ENCODE data around the gene MRAP2. TPM values are rescaled to one million over a fixed set of nuclear protein-coding genes. Genes with fewer than 3 reads are reported as not detected.

Gene MRAP2
- total and polyA plus RNA-seq, 2 experiments from 2014 or later = 1.1 to 1.3 TPM

DNA sequence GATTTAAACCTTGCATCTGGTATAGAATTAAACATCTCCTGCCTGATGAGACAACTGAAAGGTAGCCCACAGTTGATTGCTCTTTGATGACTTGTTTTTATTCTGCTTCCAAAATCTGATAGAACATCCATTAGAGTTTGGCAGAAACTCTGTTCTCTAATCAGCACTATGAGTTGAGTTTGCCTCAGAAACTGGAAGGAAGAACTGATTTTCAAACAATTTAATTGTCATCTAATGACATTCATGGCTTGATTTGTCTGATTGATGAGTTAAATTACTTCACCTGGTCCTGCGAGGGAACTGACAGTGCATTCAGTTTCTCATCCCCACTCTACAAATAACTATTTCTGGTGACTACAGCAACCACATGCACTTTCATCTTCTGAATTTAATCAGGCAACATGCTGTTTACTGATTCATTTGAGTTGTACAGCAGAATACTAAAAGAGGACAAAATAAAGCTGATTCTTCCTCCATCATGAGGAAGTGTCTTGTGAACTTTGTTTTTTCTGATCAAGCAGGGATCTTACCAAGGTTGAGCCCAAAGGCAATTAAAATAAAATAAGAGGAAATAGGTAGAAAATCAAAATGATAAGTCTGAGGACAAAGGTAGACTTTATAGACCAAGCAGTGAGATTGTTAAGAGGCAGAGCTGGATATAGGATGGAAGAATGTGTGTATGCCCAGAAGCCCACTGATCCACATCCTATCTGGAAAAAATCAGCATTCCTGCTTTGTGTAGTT lies 15.7 kb upstream of the MRAP2 start:
- Histone ChIP-seq H3K79me2 (ENCODE audit: insufficient read depth) (no peaks in the 10 kb centered on the region), H3K36me3 (ENCODE audit: low read depth) (no peaks in the 10 kb centered on the region), H2AFZ (no peak overlapping the region), H3K27me3 (replicated peaks; ENCODE audit: insufficient read depth) (0 out of 2 replicates have a peak, but pooled peaks cover 11% of the 10 kb centered on the region), H3K9me3 (ENCODE audit: low read depth) (no peaks in the 10 kb centered on the region), H3K4me2 (ENCODE audit: unreplicated experiment) (no peak overlapping the region), H3K9me2 (ENCODE audit: insufficient read depth) (no peaks in the 10 kb centered on the region), H3K4me3 (no peak overlapping the region), H4K20me1 (ENCODE audit: insufficient read depth) (no peaks in the 10 kb centered on the region), H3K4me1 (ENCODE audit: insufficient read depth) (no peaks in the 10 kb centered on the region), H3F3A (ENCODE audit: insufficient read depth) (no peaks in the 10 kb centered on the region), H3K27ac (no peak overlapping the region), H3K9ac (no peak overlapping the region)
- WGBS, 2 experiments (ENCODE audit: low coverage in 1 of 2, low lambda C conversion rate in 2 of 2, missing lambda C conversion rate in 2 of 2) = 27 to 42% methylated on average over 1 of the region's 1 CpG
- in situ Hi-C loops (cut with MboI) = no loop called here
- DNase-seq = no peak
- TF ChIP-seq EZH2 (IDR thresholded peaks at IDR 0.05; ENCODE audit: insufficient read depth, poor library complexity, severe bottlenecking) (no peak), EZH2phosphoT487 (IDR thresholded peaks at IDR 0.05; ENCODE audit: insufficient read depth, low read depth) (no peak)

DNA sequence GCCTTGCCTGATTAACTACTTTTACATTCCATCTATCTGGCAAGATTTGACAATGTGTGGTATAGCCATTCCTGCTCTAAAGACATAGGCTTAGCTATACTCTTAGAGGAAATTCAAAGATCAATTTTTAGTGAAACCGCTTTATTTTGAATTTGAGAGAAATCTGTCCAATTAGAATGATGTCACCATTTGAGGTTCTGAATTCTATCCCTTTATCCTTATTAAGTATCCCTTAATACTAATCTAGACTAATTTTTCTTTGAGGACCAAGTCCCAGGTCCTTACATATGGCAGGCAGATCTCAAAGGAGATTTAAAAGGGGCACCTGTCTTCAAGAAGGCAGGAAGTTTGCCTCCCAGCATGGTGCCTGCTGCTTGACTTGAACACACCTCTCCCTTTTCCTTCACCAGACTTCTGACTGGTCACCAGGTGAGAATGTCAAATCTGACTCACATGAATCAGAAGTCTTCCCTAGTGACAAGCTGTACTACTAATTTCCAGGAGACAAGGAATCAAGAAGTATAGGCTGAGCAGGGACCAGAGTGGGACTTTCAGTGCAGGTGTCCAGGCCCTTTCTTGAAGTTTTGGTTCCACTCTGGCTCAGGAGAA lies 15.0 kb upstream of the MRAP2 start:
- no peaks in the 10 kb centered on the region for H3K79me2 ChIP-seq (ENCODE audit: insufficient read depth)
- no peaks in the 10 kb centered on the region for H3F3A ChIP-seq (ENCODE audit: insufficient read depth)
- DNase-seq = no peak
- H3K9me2 ChIP-seq (ENCODE audit: insufficient read depth) = no peaks in the 10 kb centered on the region
- H2AFZ ChIP-seq = no peak overlapping the region
- H4K20me1 ChIP-seq (ENCODE audit: insufficient read depth) = no peaks in the 10 kb centered on the region
- no peak for TF ChIP-seq EZH2 (IDR thresholded peaks at IDR 0.05; ENCODE audit: insufficient read depth, poor library complexity, severe bottlenecking)
- TF ChIP-seq EZH2phosphoT487 (IDR thresholded peaks at IDR 0.05; ENCODE audit: insufficient read depth, low read depth) = no peak
- H3K9ac ChIP-seq = no peak overlapping the region
- H3K4me3 ChIP-seq = no peak overlapping the region
- H3K36me3 ChIP-seq (ENCODE audit: low read depth) = no peaks in the 10 kb centered on the region
- WGBS, 2 experiments (ENCODE audit: low coverage in 1 of 2, low lambda C conversion rate in 2 of 2, missing lambda C conversion rate in 2 of 2) = 43 to 49% methylated on average over 1 of the region's 1 CpG
- no peak overlapping the region for H3K27ac ChIP-seq
- H3K27me3 ChIP-seq (replicated peaks; ENCODE audit: insufficient read depth) = 0 out of 2 replicates have a peak, but pooled peaks cover 8% of the 10 kb centered on the region
- H3K4me1 ChIP-seq (ENCODE audit: insufficient read depth) = no peaks in the 10 kb centered on the region
- in situ Hi-C loops (cut with MboI) = no loop called here
- no peaks in the 10 kb centered on the region for H3K9me3 ChIP-seq (ENCODE audit: low read depth)
- H3K4me2 ChIP-seq (ENCODE audit: unreplicated experiment) = no peak overlapping the region

DNA sequence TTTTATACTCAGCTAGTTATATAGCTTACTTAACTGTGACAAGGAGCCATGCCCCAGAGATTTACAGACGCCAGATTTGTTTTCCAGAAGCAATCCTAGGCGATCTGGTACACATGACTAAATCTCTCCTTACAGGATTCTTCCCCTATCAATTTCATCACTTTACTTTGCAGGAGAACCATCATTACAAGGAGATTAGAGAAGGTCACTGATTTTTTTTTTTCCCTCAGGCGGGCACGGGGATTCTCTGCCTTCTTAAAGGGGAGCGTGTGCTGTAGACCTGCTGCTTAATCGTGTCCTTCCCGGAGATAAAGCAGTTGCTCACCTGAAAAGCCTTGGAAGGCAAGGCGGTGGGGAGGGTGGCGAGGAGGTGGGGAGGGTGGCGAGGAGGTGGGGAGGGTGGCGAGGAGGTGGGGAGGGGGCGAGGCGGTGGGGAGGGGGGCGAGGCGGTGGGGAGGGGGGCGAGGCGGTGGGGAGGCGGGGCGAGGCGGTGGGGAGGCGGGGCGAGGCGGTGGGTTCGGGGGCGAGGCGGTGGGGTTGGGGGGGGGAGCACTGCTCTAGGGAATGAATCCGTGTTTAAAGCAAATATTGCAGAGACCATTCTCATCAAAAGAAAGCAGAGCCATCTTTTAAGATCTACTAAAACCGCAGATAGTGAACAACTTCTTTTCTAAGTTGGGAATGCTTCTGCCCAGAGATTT lies 14.3 kb upstream of the MRAP2 start:
- WGBS, 2 experiments (ENCODE audit: low coverage in 1 of 2, low lambda C conversion rate in 2 of 2, missing lambda C conversion rate in 2 of 2) = 14 to 15% methylated on average over 9 to 28 of the region's 28 CpGs
- no peaks in the 10 kb centered on the region for H3K79me2 ChIP-seq (ENCODE audit: insufficient read depth)
- no peak overlapping the region for H3K4me2 ChIP-seq (ENCODE audit: unreplicated experiment)
- TF ChIP-seq EZH2 (IDR thresholded peaks at IDR 0.05; ENCODE audit: insufficient read depth, poor library complexity, severe bottlenecking) = no peak
- TF ChIP-seq EZH2phosphoT487 (IDR thresholded peaks at IDR 0.05; ENCODE audit: insufficient read depth, low read depth) = no peak
- no peak overlapping the region for H3K4me3 ChIP-seq
- no peaks in the 10 kb centered on the region for H3K4me1 ChIP-seq (ENCODE audit: insufficient read depth)
- no peak overlapping the region for H3K9ac ChIP-seq
- H4K20me1 ChIP-seq (ENCODE audit: insufficient read depth) = no peaks in the 10 kb centered on the region
- H3K27ac ChIP-seq = no peak overlapping the region
- 0 out of 2 replicates have a peak, but pooled peaks cover 3% of the 10 kb centered on the region for H3K27me3 ChIP-seq (replicated peaks; ENCODE audit: insufficient read depth)
- no peak overlapping the region for H2AFZ ChIP-seq
- H3F3A ChIP-seq (ENCODE audit: insufficient read depth) = no peaks in the 10 kb centered on the region
- in situ Hi-C loops (cut with MboI) = no loop called here
- H3K9me3 ChIP-seq (ENCODE audit: low read depth) = no peaks in the 10 kb centered on the region
- H3K36me3 ChIP-seq (ENCODE audit: low read depth) = no peaks in the 10 kb centered on the region
- no peaks in the 10 kb centered on the region for H3K9me2 ChIP-seq (ENCODE audit: insufficient read depth)
- DNase-seq = no peak

DNA sequence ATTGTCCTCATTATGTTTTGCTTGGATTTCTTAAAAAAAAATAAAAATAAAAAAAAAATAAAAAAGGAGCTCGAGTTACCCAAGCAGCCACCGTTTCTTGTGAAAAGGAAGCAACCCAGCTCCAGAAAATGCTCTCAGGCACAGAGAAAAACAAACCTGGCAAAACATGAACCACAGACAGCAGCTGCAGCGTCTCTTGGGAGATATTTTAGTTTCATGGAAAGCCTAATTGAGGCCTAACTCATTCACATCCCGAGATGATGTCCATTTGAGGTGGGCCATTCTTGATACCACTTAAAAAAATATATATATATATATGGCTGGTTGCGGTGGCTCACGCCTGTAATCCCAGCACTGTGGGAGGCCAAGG lies 13.7 kb upstream of the MRAP2 start:
- no peaks in the 10 kb centered on the region for H3F3A ChIP-seq (ENCODE audit: insufficient read depth)
- no peak overlapping the region for H3K9ac ChIP-seq
- no peaks in the 10 kb centered on the region for H3K9me3 ChIP-seq (ENCODE audit: low read depth)
- H3K27me3 ChIP-seq (replicated peaks; ENCODE audit: insufficient read depth) = 0 out of 2 replicates have a peak, but pooled peaks cover 3% of the 10 kb centered on the region
- DNase-seq = no peak
- H3K4me2 ChIP-seq (ENCODE audit: unreplicated experiment) = no peak overlapping the region
- H3K36me3 ChIP-seq (ENCODE audit: low read depth) = no peaks in the 10 kb centered on the region
- no peak overlapping the region for H2AFZ ChIP-seq
- H3K4me1 ChIP-seq (ENCODE audit: insufficient read depth) = no peaks in the 10 kb centered on the region
- in situ Hi-C loops (cut with MboI) = no loop called here
- H3K27ac ChIP-seq = no peak overlapping the region
- H3K9me2 ChIP-seq (ENCODE audit: insufficient read depth) = no peaks in the 10 kb centered on the region
- H3K4me3 ChIP-seq = no peak overlapping the region
- no peaks in the 10 kb centered on the region for H3K79me2 ChIP-seq (ENCODE audit: insufficient read depth)
- TF ChIP-seq EZH2phosphoT487 (IDR thresholded peaks at IDR 0.05; ENCODE audit: insufficient read depth, low read depth) (no peak), EZH2 (IDR thresholded peaks at IDR 0.05; ENCODE audit: insufficient read depth, poor library complexity, severe bottlenecking) (no peak)
- no peaks in the 10 kb centered on the region for H4K20me1 ChIP-seq (ENCODE audit: insufficient read depth)
- 36 to 41% methylated on average over 6 of the region's 6 CpGs for WGBS, 2 experiments (ENCODE audit: low coverage in 1 of 2, low lambda C conversion rate in 2 of 2, missing lambda C conversion rate in 2 of 2)
